GM12873 (cell line): ENCODE measurements around the gene SLC25A30.

Experiments used
- CTCF ChIP-seq: IDR thresholded peaks from 2 replicates; pipeline ENCODE4 v1.5.1; 2012; ENCODE audit warnings: low read depth, mild to moderate bottlenecking, moderate library complexity, low read length, control low read depth; ENCODE audit not compliant: insufficient read depth; ENCODE audit errors: missing control alignments

SLC25A30 gene

GRCh38 chr13:45356966-45357672 is 61.1 kb downstream of the SLC25A30 start:
- TF ChIP-seq CTCF: no peak

GRCh38 chr13:45353895-45354294 is 64.3 kb downstream of the SLC25A30 start:
- TF ChIP-seq CTCF: no peak

- no peak for TF ChIP-seq CTCF
Observed at GRCh38 chr13:45352031-45352430, 66.1 kb downstream of the SLC25A30 start.

GRCh38 chr13:45350152-45350551 is 68.0 kb downstream of the SLC25A30 start:
- TF ChIP-seq CTCF: no peak

GRCh38 chr13:45349438-45349837 is 68.7 kb downstream of the SLC25A30 start:
- no peak for TF ChIP-seq CTCF
